ENCODE results near the gene NOD2. TPM values are rescaled to one million over a fixed set of nuclear protein-coding genes. Genes with fewer than 3 reads are reported as not detected.

Gene NOD2
- total and polyA plus RNA-seq, 9 donors: 0.83 to 2.2 (median 1.6) TPM

- DNase-seq: peak; percentile 84
- H3K27me3 ChIP-seq (ENCODE audit: control insufficient read depth, insufficient read depth, low read length): no peaks in the 10 kb centered on the region
- H3K36me3 ChIP-seq (ENCODE audit: control insufficient read depth, insufficient read depth, low read length): no peaks in the 10 kb centered on the region
- WGBS (ENCODE audit: insufficient coverage): no CpG with 5 or more reads among the region's 3 CpGs
- H3K4me3 ChIP-seq (ENCODE audit: low read length): no peak overlapping the region
- peak overlapping the region; percentile 88 for H3K27ac ChIP-seq (ENCODE audit: low read length)
- peaks cover 37% of the 10 kb centered on the region for H3K4me1 ChIP-seq (ENCODE audit: control insufficient read depth, insufficient read depth, low read length)
- peaks cover 12% of the 10 kb centered on the region for H3K9me3 ChIP-seq (replicated peaks; ENCODE audit: control insufficient read depth, low read depth, low read length)
These were observed 9.3 kb downstream of the NOD2 start for GRCh38 chr16:50702725-50703124.

- DNase-seq: no peak
- no peak overlapping the region for H3K4me3 ChIP-seq (ENCODE audit: low read length)
- H3K27ac ChIP-seq (ENCODE audit: low read length): no peak overlapping the region
- H3K9me3 ChIP-seq (replicated peaks; ENCODE audit: control insufficient read depth, low read depth, low read length): peaks cover 12% of the 10 kb centered on the region
- H3K36me3 ChIP-seq (ENCODE audit: control insufficient read depth, insufficient read depth, low read length): no peaks in the 10 kb centered on the region
- peaks cover 36% of the 10 kb centered on the region for H3K4me1 ChIP-seq (ENCODE audit: control insufficient read depth, insufficient read depth, low read length)
- no peaks in the 10 kb centered on the region for H3K27me3 ChIP-seq (ENCODE audit: control insufficient read depth, insufficient read depth, low read length)
- WGBS (ENCODE audit: insufficient coverage): no CpG with 5 or more reads among the region's 1 CpG
These were observed 10.8 kb downstream of the NOD2 start for GRCh38 chr16:50704245-50704644.

GRCh38 chr16:50705436-50706110, 12.2 kb downstream of the NOD2 start:
- H3K36me3 ChIP-seq (ENCODE audit: control insufficient read depth, insufficient read depth, low read length): no peaks in the 10 kb centered on the region
- H3K27me3 ChIP-seq (ENCODE audit: control insufficient read depth, insufficient read depth, low read length): no peaks in the 10 kb centered on the region
- peaks cover 35% of the 10 kb centered on the region for H3K4me1 ChIP-seq (ENCODE audit: control insufficient read depth, insufficient read depth, low read length)
- no peak for DNase-seq
- no peak overlapping the region for H3K4me3 ChIP-seq (ENCODE audit: low read length)
- no peak overlapping the region for H3K27ac ChIP-seq (ENCODE audit: low read length)
- H3K9me3 ChIP-seq (replicated peaks; ENCODE audit: control insufficient read depth, low read depth, low read length): peaks cover 12% of the 10 kb centered on the region
- 88% methylated on average over 1 of the region's 5 CpGs for WGBS (ENCODE audit: insufficient coverage)

- Histone ChIP-seq H3K4me1 (ENCODE audit: control insufficient read depth, insufficient read depth, low read length) (peaks cover 41% of the 10 kb centered on the region), H3K27ac (ENCODE audit: low read length) (no peak overlapping the region), H3K9me3 (replicated peaks; ENCODE audit: control insufficient read depth, low read depth, low read length) (peaks cover 12% of the 10 kb centered on the region), H3K4me3 (ENCODE audit: low read length) (no peak overlapping the region), H3K36me3 (ENCODE audit: control insufficient read depth, insufficient read depth, low read length) (no peaks in the 10 kb centered on the region), H3K27me3 (ENCODE audit: control insufficient read depth, insufficient read depth, low read length) (no peaks in the 10 kb centered on the region)
- WGBS (ENCODE audit: insufficient coverage): 55% methylated on average over 3 of the region's 3 CpGs
- no peak for DNase-seq
These were observed 12.8 kb downstream of the NOD2 start for GRCh38 chr16:50706250-50706649.

- DNase-seq: no peak
- 80% methylated on average over 3 of the region's 10 CpGs for WGBS (ENCODE audit: insufficient coverage)
- Histone ChIP-seq H3K27me3 (ENCODE audit: control insufficient read depth, insufficient read depth, low read length) (no peaks in the 10 kb centered on the region), H3K27ac (ENCODE audit: low read length) (no peak overlapping the region), H3K4me3 (ENCODE audit: low read length) (no peak overlapping the region), H3K4me1 (ENCODE audit: control insufficient read depth, insufficient read depth, low read length) (peaks cover 49% of the 10 kb centered on the region), H3K36me3 (ENCODE audit: control insufficient read depth, insufficient read depth, low read length) (no peaks in the 10 kb centered on the region), H3K9me3 (replicated peaks; ENCODE audit: control insufficient read depth, low read depth, low read length) (peaks cover 12% of the 10 kb centered on the region)
These were observed 15.1 kb downstream of the NOD2 start for GRCh38 chr16:50708373-50709060.

GRCh38 chr16:50709061-50709684, 15.8 kb downstream of the NOD2 start:
- H3K4me1 ChIP-seq (ENCODE audit: control insufficient read depth, insufficient read depth, low read length): peaks cover 56% of the 10 kb centered on the region
- WGBS (ENCODE audit: insufficient coverage): 75% methylated on average over 4 of the region's 8 CpGs
- no peaks in the 10 kb centered on the region for H3K36me3 ChIP-seq (ENCODE audit: control insufficient read depth, insufficient read depth, low read length)
- no peak overlapping the region for H3K4me3 ChIP-seq (ENCODE audit: low read length)
- no peaks in the 10 kb centered on the region for H3K27me3 ChIP-seq (ENCODE audit: control insufficient read depth, insufficient read depth, low read length)
- peak; percentile 73 for DNase-seq
- H3K27ac ChIP-seq (ENCODE audit: low read length): no peak overlapping the region
- peaks cover 6% of the 10 kb centered on the region for H3K9me3 ChIP-seq (replicated peaks; ENCODE audit: control insufficient read depth, low read depth, low read length)

GRCh38 chr16:50709980-50710379, 16.6 kb downstream of the NOD2 start:
- WGBS (ENCODE audit: insufficient coverage): 86% methylated on average over 4 of the region's 5 CpGs
- H3K36me3 ChIP-seq (ENCODE audit: control insufficient read depth, insufficient read depth, low read length): no peaks in the 10 kb centered on the region
- no peaks in the 10 kb centered on the region for H3K9me3 ChIP-seq (replicated peaks; ENCODE audit: control insufficient read depth, low read depth, low read length)
- no peak overlapping the region for H3K4me3 ChIP-seq (ENCODE audit: low read length)
- H3K27ac ChIP-seq (ENCODE audit: low read length): no peak overlapping the region
- peaks cover 60% of the 10 kb centered on the region for H3K4me1 ChIP-seq (ENCODE audit: control insufficient read depth, insufficient read depth, low read length)
- DNase-seq: no peak
- no peaks in the 10 kb centered on the region for H3K27me3 ChIP-seq (ENCODE audit: control insufficient read depth, insufficient read depth, low read length)

- Histone ChIP-seq H3K9me3 (replicated peaks; ENCODE audit: control insufficient read depth, low read depth, low read length) (no peaks in the 10 kb centered on the region), H3K36me3 (ENCODE audit: control insufficient read depth, insufficient read depth, low read length) (no peaks in the 10 kb centered on the region), H3K4me3 (ENCODE audit: low read length) (no peak overlapping the region), H3K27ac (ENCODE audit: low read length) (no peak overlapping the region), H3K4me1 (ENCODE audit: control insufficient read depth, insufficient read depth, low read length) (peaks cover 60% of the 10 kb centered on the region), H3K27me3 (ENCODE audit: control insufficient read depth, insufficient read depth, low read length) (no peaks in the 10 kb centered on the region)
- no peak for DNase-seq
- WGBS (ENCODE audit: insufficient coverage): 94% methylated on average over 21 of the region's 21 CpGs
These were observed 17.6 kb downstream of the NOD2 start for GRCh38 chr16:50711040-50711439.

- peak; percentile 88 for DNase-seq
- no peak overlapping the region for H3K4me3 ChIP-seq (ENCODE audit: low read length)
- WGBS (ENCODE audit: insufficient coverage): 72% methylated on average over 25 of the region's 25 CpGs
- H3K27ac ChIP-seq (ENCODE audit: low read length): peak overlapping the region; percentile 38
- no peaks in the 10 kb centered on the region for H3K9me3 ChIP-seq (replicated peaks; ENCODE audit: control insufficient read depth, low read depth, low read length)
- H3K36me3 ChIP-seq (ENCODE audit: control insufficient read depth, insufficient read depth, low read length): no peaks in the 10 kb centered on the region
- peaks cover 60% of the 10 kb centered on the region for H3K4me1 ChIP-seq (ENCODE audit: control insufficient read depth, insufficient read depth, low read length)
- H3K27me3 ChIP-seq (ENCODE audit: control insufficient read depth, insufficient read depth, low read length): no peaks in the 10 kb centered on the region
These were observed 18.6 kb downstream of the NOD2 start for GRCh38 chr16:50711862-50712559.

- Histone ChIP-seq H3K27me3 (ENCODE audit: control insufficient read depth, insufficient read depth, low read length) (no peaks in the 10 kb centered on the region), H3K9me3 (replicated peaks; ENCODE audit: control insufficient read depth, low read depth, low read length) (no peaks in the 10 kb centered on the region), H3K27ac (ENCODE audit: low read length) (peak overlapping the region; percentile 38), H3K4me3 (ENCODE audit: low read length) (no peak overlapping the region), H3K36me3 (ENCODE audit: control insufficient read depth, insufficient read depth, low read length) (no peaks in the 10 kb centered on the region), H3K4me1 (ENCODE audit: control insufficient read depth, insufficient read depth, low read length) (peaks cover 60% of the 10 kb centered on the region)
- WGBS (ENCODE audit: insufficient coverage): no CpG with 5 or more reads among the region's 3 CpGs
- no peak for DNase-seq
These were observed 19.1 kb downstream of the NOD2 start for GRCh38 chr16:50712560-50712898.
